ENCODE data around the gene CD300LG.
"Not testable (repeated sequence)": the region's sequence is repeated elsewhere in the genome, so short reads cannot be mapped to it uniquely, and the experiment has no call there.

CD300LG gene

GRCh38 chr17:43825567-43825966 lies 21.4 kb upstream of the CD300LG start:
- no peak for DNase-seq (ENCODE audit: low spot score)

DNA sequence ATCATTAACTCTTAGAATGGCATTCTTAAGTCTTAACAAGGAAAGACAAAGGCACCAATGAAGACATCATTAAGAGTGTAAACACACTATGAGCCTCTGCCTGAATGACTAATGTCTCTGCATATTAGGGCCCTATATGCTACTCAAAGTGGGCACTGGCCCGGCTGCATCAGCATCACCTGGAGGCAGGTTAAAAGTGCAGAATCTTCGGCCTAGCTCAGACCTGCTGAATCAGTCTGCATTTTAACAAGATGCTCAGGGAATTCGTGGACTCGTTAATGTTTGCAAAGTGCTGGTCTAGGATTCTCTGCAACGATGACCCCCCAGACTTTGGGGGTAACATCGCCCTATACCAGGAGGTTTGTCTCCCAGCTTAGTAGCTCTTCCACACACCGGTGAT lies 20.8 kb upstream of the CD300LG start:
- DNase-seq (ENCODE audit: low spot score): no peak

DNA sequence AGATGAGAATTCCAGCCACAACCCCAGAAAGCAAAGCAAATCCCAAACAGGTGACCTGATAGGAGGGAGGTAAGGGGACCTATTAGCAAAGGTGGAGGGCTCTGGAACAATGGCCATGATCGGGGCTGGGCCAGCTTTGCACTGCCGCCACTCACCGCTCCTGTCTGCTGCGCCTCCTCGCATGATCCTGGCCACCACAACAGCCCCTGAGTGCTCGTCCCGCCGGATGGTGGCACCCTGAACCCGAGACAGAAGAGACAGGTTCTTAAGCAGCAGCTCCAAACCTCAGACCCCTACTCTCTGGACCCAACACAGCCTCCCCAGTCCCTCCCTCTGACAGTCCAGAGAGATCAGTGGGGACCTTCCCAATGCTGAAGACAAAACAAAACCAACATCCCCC lies 19.4 kb upstream of the CD300LG start:
- peak; percentile 21 for DNase-seq (ENCODE audit: low spot score)

- DNase-seq (ENCODE audit: low spot score): no peak
Observed at GRCh38 chr17:43829738-43830137, 17.2 kb upstream of the CD300LG start.

DNA sequence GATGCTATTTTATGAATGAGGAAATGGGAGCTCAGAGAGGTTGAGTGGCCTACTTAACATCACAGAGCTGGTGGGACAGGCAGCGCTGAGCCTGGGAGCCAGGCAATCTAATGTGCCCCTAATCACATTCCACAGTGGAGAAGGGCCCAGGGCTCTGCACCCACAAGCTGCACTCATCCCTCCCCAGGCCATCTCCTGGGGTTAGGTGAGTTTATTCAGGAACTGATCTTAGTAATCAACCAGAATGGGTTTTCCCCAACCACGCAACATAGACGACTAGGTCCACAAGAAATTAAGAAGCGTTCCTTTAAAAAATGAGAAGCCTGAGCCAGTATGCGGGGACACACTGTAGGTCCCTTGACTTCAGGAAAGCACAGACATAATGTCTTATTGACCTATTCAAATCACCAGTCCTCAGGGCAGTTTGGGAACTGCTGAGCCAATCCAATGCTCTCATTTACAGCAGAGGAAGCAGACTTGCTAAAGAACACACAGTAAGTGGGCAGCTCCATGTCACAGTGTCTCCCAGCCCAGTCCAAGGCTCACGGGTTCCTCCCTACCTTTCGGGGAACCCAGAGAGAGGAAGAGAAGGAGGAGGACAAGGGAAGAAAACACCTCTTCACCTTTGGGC lies 16.4 kb upstream of the CD300LG start:
- DNase-seq (ENCODE audit: low spot score): no peak

DNA sequence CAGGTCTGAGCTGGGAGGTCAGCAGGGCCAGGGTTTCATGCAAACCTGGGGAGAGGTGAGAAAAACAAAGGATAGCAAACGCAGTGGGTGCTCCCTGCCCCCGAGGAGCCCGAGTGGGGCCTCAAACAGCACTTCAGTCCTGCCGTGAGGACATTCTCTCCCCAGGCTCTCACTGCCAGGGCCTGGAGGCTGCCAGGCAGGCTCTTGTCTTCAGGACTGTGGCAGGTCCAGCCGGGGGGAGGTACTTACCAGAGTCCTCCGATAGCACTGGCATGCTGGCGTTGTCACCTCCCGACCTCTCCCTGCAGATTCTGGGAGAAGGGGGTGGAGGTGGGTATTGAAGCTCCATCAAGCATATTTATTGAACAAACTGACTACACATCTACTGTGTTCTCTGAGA lies 15.3 kb upstream of the CD300LG start:
- DNase-seq (ENCODE audit: low spot score): no peak

- no peak for DNase-seq (ENCODE audit: low spot score)
Observed at GRCh38 chr17:43832168-43832975, 14.6 kb upstream of the CD300LG start.

DNA sequence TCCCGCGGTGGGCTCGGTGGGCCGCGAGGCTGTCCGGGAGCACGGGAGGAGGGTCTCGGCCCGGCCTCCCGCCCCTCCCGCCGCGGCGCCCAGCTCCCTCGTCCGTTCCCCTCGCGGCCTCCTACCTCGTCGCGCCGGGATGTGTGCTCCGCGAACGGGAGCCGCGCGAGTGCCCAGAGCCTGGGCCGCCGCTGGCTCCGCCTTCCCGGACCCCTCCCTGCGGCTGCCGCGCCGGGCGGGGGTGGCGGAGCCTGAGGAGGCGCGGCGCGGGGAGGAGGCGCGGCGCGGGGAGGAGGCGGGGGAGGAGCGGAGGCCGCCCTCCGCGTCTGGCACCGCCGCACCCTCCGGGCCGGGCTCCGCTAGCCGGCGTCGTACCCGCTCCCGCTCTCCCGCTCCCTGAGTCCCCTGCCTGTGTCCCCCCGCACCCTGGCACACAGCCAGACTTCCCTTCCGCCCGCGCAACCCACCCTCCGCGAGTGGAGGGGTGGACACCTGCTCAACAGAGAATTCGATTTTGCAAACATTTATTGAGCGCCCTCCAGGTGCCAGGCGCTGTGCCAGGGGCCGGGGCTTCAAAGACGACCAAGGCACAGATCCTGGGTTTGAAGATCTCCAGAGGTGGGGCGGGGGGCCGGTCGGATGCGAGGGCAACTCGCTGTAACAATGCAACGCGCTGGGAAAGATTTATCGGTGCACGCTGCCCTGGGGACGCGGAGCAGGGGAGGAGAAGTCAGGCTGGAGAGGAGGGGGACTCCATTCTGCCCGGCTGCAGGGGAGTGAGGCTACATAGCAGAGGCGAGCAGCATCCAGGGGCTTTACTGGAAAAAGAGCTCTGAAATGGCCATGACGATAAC lies 13.8 kb upstream of the CD300LG start, which contains the start of gene MPP3:
TSS of gene MPP3 (minus strand) at position 171 of the 854 bp plus-strand sequence. CDS start 1,240 bp downstream, outside the sequence.
- DNase-seq (ENCODE audit: low spot score): peak; percentile 70

DNA sequence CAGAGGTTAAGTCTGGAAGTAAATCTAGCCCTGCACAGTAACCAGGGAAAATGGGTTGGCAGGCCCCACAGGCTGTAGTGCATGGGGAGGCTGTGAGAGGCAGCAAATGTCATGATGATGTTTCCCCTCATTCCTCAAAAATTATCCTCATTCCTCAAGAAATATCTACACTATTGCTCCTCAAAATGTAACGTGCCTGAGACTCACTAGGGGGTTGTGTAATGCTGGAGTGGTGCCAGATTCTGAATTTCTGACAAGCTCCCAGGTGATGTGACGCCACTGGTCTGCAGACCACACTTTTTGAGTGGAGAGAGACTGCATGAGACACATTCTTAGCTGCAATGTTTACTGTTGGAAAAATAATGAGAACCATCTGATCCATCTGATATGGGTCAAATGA lies 12.9 kb upstream of the CD300LG start:
- DNase-seq (ENCODE audit: low spot score): no peak

DNA sequence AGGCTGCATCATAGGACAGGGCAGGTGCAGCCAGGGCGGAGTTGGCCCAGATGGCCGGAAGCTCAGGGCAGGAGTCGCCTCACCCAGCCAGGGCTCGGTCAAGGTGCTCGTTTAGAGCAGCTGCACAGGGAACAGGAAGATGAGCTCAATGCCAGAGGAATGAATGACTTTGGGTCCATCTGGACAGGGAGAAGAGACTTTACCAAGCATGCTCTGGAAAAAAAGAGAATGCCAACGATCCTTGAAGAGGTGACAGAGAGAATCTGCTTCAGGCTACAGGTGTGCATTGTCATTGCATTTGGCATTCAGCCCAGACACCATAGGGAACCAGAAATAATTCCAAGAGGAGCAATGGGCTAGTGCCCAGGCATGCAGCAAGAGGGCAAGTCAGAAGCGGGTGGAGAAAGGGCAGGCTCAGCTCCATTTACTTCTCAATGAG lies 7.3 kb upstream of the CD300LG start:
- DNase-seq (ENCODE audit: low spot score): peak; percentile 98

- no peak for DNase-seq (ENCODE audit: low spot score)
Observed at GRCh38 chr17:43840814-43841213, 6.2 kb upstream of the CD300LG start.

DNA sequence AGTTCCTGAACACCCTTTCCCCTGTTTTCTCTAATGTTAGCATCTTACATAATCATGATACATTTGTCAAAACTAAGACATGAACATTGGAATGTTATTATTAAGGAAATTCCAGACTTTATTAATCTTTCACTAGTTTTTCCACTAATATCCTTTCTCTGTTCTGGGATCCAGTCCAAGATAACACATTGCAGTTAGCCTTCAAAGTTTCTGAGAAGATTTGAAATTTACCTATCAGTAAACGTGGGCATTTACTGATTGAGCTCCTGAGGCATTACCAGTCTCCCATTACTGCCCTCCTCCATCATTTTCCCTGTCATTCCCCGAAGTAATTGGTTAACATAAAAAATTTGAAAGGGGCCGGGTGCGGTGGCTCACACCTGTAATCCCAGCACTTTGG lies 5.7 kb upstream of the CD300LG start:
- no peak for DNase-seq (ENCODE audit: low spot score)

GRCh38 chr17:43842091-43842974 lies 4.6 kb upstream of the CD300LG start:
- not testable (repeated sequence) for DNase-seq (ENCODE audit: low spot score)

- DNase-seq (ENCODE audit: low spot score): no peak
Observed at GRCh38 chr17:43842975-43843325, 4.0 kb upstream of the CD300LG start.

DNA sequence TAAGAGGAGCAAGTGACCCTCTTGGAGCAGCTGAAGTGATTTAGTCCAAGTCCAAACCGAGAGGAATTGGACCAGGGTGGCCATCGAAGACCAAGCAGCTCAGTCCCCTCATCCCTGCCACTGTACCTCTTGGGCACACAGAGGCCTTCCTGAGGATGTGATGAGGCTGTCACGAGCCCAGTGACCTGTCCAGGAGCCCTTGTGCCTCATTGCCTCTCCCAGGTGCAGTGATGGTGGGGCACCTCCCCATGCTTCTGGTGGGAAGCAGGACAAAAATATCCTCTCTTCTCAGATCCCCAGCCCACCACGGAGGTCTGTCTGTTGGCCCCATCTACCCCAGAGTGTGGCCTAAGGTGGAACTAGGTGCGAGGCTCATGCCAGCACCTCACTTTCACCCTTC lies 2.7 kb upstream of the CD300LG start:
- no peak for DNase-seq (ENCODE audit: low spot score)

DNA sequence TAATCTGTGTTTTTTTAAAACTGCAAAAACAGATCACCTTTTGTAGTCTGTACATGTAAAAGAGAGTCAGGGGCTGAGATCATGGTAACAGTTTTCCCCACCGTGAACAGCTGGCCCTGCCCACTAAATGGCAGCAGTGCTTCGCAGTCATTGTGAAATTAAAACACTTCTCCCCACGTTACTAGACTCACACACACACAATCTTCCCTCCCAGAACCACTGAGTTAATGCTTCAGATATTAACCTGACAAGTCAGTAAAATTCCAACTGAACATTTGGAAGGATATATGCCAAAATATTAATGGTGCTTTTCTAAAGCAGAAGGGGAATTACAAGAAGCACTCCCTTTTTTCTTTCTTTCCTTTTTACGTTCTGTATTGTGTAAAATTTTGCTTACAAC lies 1.2 kb upstream of the CD300LG start:
- no peak for DNase-seq (ENCODE audit: low spot score)

DNA sequence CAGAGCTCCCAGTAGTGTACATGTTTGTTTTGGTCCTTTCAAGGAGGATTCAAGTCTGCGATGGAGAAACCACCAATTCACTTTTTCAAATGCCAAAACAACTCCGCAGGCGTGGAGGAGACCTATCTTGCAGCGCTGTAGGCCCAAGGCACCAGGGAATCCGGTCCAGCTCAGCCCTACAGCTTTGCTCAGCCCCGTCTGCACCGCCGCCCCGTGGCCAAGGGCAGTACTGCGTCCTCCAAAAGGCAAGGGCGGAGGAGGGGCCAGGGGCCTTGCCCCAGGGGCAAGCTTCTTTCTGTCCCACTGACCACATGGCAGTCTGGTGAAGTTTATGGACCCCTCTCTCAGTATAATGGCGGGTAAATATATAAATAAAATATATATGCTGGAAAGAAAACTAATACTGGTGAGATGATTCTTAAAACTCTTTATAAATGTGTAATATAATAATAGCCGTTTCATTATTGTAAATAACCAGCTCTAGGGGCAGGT lies 709 bp upstream of the CD300LG start:
- peak; percentile 85 for DNase-seq (ENCODE audit: low spot score)

DNA sequence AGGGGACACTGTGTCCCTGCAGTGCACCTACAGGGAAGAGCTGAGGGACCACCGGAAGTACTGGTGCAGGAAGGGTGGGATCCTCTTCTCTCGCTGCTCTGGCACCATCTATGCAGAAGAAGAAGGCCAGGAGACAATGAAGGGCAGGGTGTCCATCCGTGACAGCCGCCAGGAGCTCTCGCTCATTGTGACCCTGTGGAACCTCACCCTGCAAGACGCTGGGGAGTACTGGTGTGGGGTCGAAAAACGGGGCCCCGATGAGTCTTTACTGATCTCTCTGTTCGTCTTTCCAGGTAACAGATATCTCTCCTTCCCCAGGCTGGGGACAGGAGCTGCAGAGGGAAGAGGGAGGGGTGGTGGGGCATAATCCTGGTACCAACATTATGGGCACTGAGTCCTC lies 1.6 kb downstream of the CD300LG start:
- no peak for DNase-seq (ENCODE audit: low spot score)

DNA sequence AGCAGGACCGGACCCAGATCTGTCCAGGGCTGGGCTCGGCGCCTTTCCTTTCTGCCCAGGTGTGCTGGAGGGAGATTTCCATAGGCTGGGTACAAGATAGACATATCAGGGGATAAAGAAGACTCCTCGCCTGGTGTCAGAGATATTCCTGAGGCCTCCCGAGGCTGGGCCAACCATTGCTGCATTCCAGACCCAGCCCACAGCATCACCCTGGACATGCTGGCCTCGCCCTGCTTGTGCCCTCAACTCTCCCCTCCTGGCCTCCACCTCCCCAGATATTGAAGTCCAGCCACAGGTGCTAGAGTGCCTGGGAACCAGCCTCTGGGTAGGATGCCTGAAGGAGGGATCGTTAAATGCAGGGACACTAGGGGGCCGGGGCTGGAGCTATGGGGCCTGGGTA lies 2.1 kb downstream of the CD300LG start:
- DNase-seq (ENCODE audit: low spot score): no peak

GRCh38 chr17:43852571-43852970 lies 5.6 kb downstream of the CD300LG start:
- no peak for DNase-seq (ENCODE audit: low spot score)

DNA sequence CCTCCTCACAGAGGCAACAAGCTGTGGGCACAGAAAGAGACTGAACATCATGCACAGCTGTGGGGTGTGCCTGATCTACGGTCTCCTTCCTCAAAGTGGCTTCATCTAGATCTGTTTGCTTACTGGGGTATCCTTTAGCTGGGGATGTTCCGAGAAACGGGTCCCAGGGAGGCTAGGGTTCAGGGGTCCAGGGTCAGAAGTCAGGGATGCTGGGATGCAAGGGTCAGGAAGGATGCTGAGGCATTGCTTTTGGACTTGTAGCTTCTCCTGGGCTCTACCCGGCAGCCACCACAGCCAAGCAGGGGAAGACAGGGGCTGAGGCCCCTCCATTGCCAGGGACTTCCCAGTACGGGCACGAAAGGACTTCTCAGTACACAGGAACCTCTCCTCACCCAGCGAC lies 6.6 kb downstream of the CD300LG start:
- no peak for DNase-seq (ENCODE audit: low spot score)

GRCh38 chr17:43854498-43854897 lies 7.5 kb downstream of the CD300LG start:
- DNase-seq (ENCODE audit: low spot score): no peak
